PC-3 (cell line): ENCODE measurements around the gene TSSC4.

Experiments
- CTCF ChIP-seq: fragments of 300-600 bp; sonication (generic); conservative IDR thresholded peaks from 2 replicates; pipeline ENCODE4 v1.5.1; 2017; ENCODE audit warnings: antibody characterized with exemption, low read depth, mild to moderate bottlenecking, low read length
- EZH2 ChIP-seq: fragments of 300-600 bp; sonication (generic); IDR thresholded peaks from one replicate; pipeline ENCODE4 v1.6.1; 2017; ENCODE audit warnings: antibody characterized with exemption, mild to moderate bottlenecking, low read length; ENCODE audit not compliant: unreplicated experiment

DNA sequence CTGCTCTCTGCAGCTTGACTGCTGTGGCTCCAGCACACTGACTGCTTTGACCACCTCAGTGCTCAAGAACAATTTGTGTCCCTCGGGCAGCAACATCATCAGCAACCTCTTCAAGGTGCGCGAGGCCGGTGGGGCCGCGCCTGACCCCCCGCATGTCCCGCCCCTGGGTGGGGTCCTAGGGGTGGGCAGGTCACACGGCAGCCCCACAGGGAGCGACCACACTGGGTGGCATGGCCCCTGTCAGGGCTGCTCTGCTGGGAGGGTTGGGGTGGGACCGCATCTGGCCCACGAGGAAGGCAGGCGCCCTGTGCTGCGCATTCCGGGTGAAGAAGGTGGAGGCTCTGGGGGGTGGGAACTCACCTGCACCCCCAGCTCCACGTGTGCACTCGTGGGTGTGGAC is 4.7 kb upstream of the TSSC4 start:
- TF ChIP-seq CTCF (no peak), EZH2 (no peak)
